Panc1 (cell line): ENCODE results near the gene PAGE4. TPM values are rescaled to one million over a fixed set of nuclear protein-coding genes. Genes with fewer than 3 reads are reported as not detected.

Experiments used
- ATAC-seq: fragments of 200-7000 bp; cut with Tn5 transposase; 2 replicates; pipeline ENCODE4 v1.9.1; 2020; ENCODE audit warnings: mild to moderate bottlenecking, moderate library complexity
- BruUV-seq: library from RNA; stranded (reverse); fragments of 400-500 nt; replicated peaks from 2 replicates; lab custom pipeline; 2021; lab: Mats Ljungman, UMichigan
- CTCF ChIA-PET: fragments of 300-600 bp; sonication (Branson Sonifier 250); formaldehyde crosslinking; loops from one replicate; lab custom pipeline; 2022; ENCODE audit warnings: antibody characterized with exemption; lab: Charles Lee
- POLR2A ChIA-PET: fragments of 300-600 bp; sonication (Branson Sonifier 250); formaldehyde crosslinking; loops from one replicate; lab custom pipeline; 2022; ENCODE audit warnings: antibody characterized with exemption; lab: Charles Lee
- DNase-seq: peaks from one replicate; pipeline ENCODE4 v3.0.0-alpha.2; 2010; ENCODE audit warnings: low read depth, low spot score
- H3K27ac ChIP-seq: 2 replicates; pipeline ENCODE4 v1.5.1; 2011; ENCODE audit warnings: mild to moderate bottlenecking, low read length, inconsistent platforms
- H3K27me3 ChIP-seq: fragments of 200-500 bp; sonication (Bioruptor generic); 2 replicates; pipeline ENCODE4 v1.6.0; 2014; ENCODE audit warnings: low read length, inconsistent platforms; ENCODE audit not compliant: control insufficient read depth, insufficient read depth
- H3K36me3 ChIP-seq: fragments of 200-500 bp; sonication (Bioruptor generic); 2 replicates; pipeline ENCODE4 v1.5.1; 2014; ENCODE audit warnings: inconsistent platforms, mild to moderate bottlenecking, low read length, moderate library complexity; ENCODE audit not compliant: control insufficient read depth, insufficient read depth
- H3K4me1 ChIP-seq: 2 replicates; pipeline ENCODE4 v1.5.1; 2011; ENCODE audit warnings: inconsistent platforms, mild to moderate bottlenecking, low read length, moderate library complexity; ENCODE audit not compliant: control insufficient read depth, insufficient read depth
- H3K4me3 ChIP-seq, 2 experiments: 2 replicates each; pipeline ENCODE4 v1.5.1; 2011 to 2012; ENCODE audit warnings: low read depth in 2 of 2, low read length in 2 of 2, mild to moderate bottlenecking in 2 of 2, inconsistent platforms in 1 of 2, moderate library complexity in 1 of 2
- H3K9me3 ChIP-seq: fragments of 200-500 bp; sonication (Bioruptor generic); 2 replicates; pipeline ENCODE4 v1.5.1; 2014; ENCODE audit warnings: low read depth, mild to moderate bottlenecking, inconsistent platforms, low read length, moderate library complexity; ENCODE audit not compliant: control insufficient read depth, insufficient read depth
- CTCF ChIP-seq: fragments of 450-650 bp; IDR thresholded peaks from 2 replicates; pipeline ENCODE4 v1.5.1; 2017; ENCODE audit warnings: mild to moderate bottlenecking
- POLR2AphosphoS5 ChIP-seq: IDR thresholded peaks from 2 replicates; pipeline ENCODE4 v1.6.1; 2012; ENCODE audit warnings: mild to moderate bottlenecking, low read depth, low read length, moderate library complexity
- REST ChIP-seq, 2 experiments: IDR thresholded peaks; 2 replicates each; pipeline ENCODE4 v1.6.1; 2011 to 2012; ENCODE audit warnings: low read depth in 2 of 2, control low read depth in 1 of 2, low read length in 1 of 2, mild to moderate bottlenecking in 1 of 2, moderate library complexity in 1 of 2; ENCODE audit not compliant: insufficient read depth in 1 of 2
- SIN3A ChIP-seq: IDR thresholded peaks from 2 replicates; pipeline ENCODE4 v1.6.1; 2012; ENCODE audit warnings: low read depth, mild to moderate bottlenecking, low read length, moderate library complexity, borderline replicate concordance; ENCODE audit not compliant: insufficient read depth
- TCF7L2 ChIP-seq: IDR thresholded peaks from 2 replicates; pipeline ENCODE4 v1.6.1; 2011; ENCODE audit warnings: mild to moderate bottlenecking, low read depth, low read length, inconsistent platforms
- in situ Hi-C: cut with HindIII; loops from 2 replicates; pipeline ENCODE4 v1.10.0; 2016; ENCODE audit warnings: low sequenced_read_pairs, low pct_unique_long_range_greater_than_20kb
- intact Hi-C: fragments of 100-400 bp; cut with micrococcal nuclease; formaldehyde crosslinking; loops from one replicate; pipeline ENCODE4 v1.10.0; 2022; ENCODE audit not compliant: unreplicated experiment
- total RNA-seq: library from RNA; stranded (reverse); gene quantifications from one replicate; pipeline ENCODE4 v1.2.1, GENCODE V29; 2021; ENCODE audit not compliant: unreplicated experiment

PAGE4 gene
- total RNA-seq, 1 experiment from 2014 or later: not detected

GRCh38 chrX:49846522-49846921 is 17.4 kb downstream of the PAGE4 start:
- Histone ChIP-seq H3K9me3 (no peaks in the 10 kb centered on the region), H3K4me3 (no peak overlapping the region), H3K27me3 (peaks cover 3% of the 10 kb centered on the region; the same call in 1 of the 2 replicates), H3K36me3 (no peaks in the 10 kb centered on the region), H3K27ac (no peak overlapping the region), H3K4me1 (no peaks in the 10 kb centered on the region)
- DNase-seq: no peak
- ATAC-seq: no peak
- BruUV-seq: no TSS peak
- intact Hi-C loops: no loop called here
- TF ChIP-seq POLR2AphosphoS5: no peak
- TF ChIP-seq SIN3A: no peak
- no peak for TF ChIP-seq CTCF
- TF ChIP-seq REST (IDR thresholded peaks at IDR 0.05; ENCODE audit: insufficient read depth in 1 of 2, low read depth in 2 of 2, low read length in 1 of 2): no peak
- TF ChIP-seq TCF7L2: no peak
- in situ Hi-C loops: no loop called here
- ChIA-PET POLR2A (no interaction called here), CTCF (no interaction called here)

GRCh38 chrX:49848275-49848674 is 19.2 kb downstream of the PAGE4 start:
- CTCF ChIA-PET: no interaction called here
- no TSS peak for BruUV-seq
- DNase-seq: no peak

More at GRCh38 chrX:49848275-49848674, 19.2 kb downstream of the PAGE4 start:
- Histone ChIP-seq H3K4me1 (no peaks in the 10 kb centered on the region), H3K36me3 (no peaks in the 10 kb centered on the region), H3K27me3 (peaks cover 3% of the 10 kb centered on the region; the same call in 1 of the 2 replicates), H3K4me3 (no peak overlapping the region), H3K9me3 (no peaks in the 10 kb centered on the region), H3K27ac (no peak overlapping the region)
- intact Hi-C loops: no loop called here
- ATAC-seq: no peak
- TF ChIP-seq SIN3A: no peak
- no peak for TF ChIP-seq TCF7L2
- no peak for TF ChIP-seq POLR2AphosphoS5
- no peak for TF ChIP-seq REST (IDR thresholded peaks at IDR 0.05; ENCODE audit: insufficient read depth in 1 of 2, low read depth in 2 of 2, low read length in 1 of 2)
- TF ChIP-seq CTCF: no peak
- POLR2A ChIA-PET: no interaction called here
- in situ Hi-C loops: no loop called here
